Stimulated activated CD4-positive, alpha-beta T cell treated with anti-CD3 and anti-CD28 coated beads, Interleukin-4, amount 100 ng/mL, for 48 hours (primary cell): Measurements from ENCODE around the gene MCAT.
A peak's percentile ranks its signal among the peaks of the same experiment; 100 is the strongest.
"Not testable (repeated sequence)": the region's sequence is repeated elsewhere in the genome, so short reads cannot be mapped to it uniquely, and the experiment has no call there.

Experiments used
- DNase-seq, 2 donors: peaks; one replicate each; pipeline ENCODE4 v3.0.0-alpha.2; 2020; ENCODE audit warnings: low read depth in 2 of 2

The MCAT gene

GRCh38 chr22:43154887-43155536 lies 11.8 kb upstream of the MCAT start:
- DNase-seq, result no peak

- no peak for DNase-seq
Observed at GRCh38 chr22:43153899-43154298, 10.7 kb upstream of the MCAT start.

- peak; percentile 38 to 42 for DNase-seq
Observed at GRCh38 chr22:43152357-43153071, 9.3 kb upstream of the MCAT start.

- no peak for DNase-seq
Observed at GRCh38 chr22:43152003-43152356, 8.8 kb upstream of the MCAT start.

GRCh38 chr22:43151251-43152002 lies 8.2 kb upstream of the MCAT start, which contains the start of gene TSPO:
TSS of gene TSPO (plus strand) at chr22:43151559. CDS start at chr22:43159239, 7,680 bp downstream.
- peak; percentile 58 to 66 for DNase-seq

- no peak for DNase-seq
Observed at GRCh38 chr22:43150731-43151206, 7.6 kb upstream of the MCAT start.

GRCh38 chr22:43148581-43148980 lies 5.4 kb upstream of the MCAT start:
- no peak for DNase-seq

GRCh38 chr22:43147821-43148220 lies 4.6 kb upstream of the MCAT start:
- no peak for DNase-seq

GRCh38 chr22:43146332-43146731 lies 3.1 kb upstream of the MCAT start:
- DNase-seq, result not testable (repeated sequence)

- DNase-seq, result not testable (repeated sequence)
Observed at GRCh38 chr22:43145371-43145770, 2.2 kb upstream of the MCAT start.

- DNase-seq, result no peak
Observed at GRCh38 chr22:43144949-43145348, 1.8 kb upstream of the MCAT start.

- no peak for DNase-seq
Observed at GRCh38 chr22:43136801-43137200, 6.4 kb downstream of the MCAT start.

- peak in 1 of 2 donors; percentile 25 for DNase-seq
Observed at GRCh38 chr22:43136255-43136654, 6.9 kb downstream of the MCAT start.

- DNase-seq, result no peak
Observed at GRCh38 chr22:43135565-43135964, 7.6 kb downstream of the MCAT start.

GRCh38 chr22:43134553-43134952 lies 8.6 kb downstream of the MCAT start:
- DNase-seq, result no peak

- no peak for DNase-seq
Observed at GRCh38 chr22:43133401-43133800, 9.8 kb downstream of the MCAT start.

- no peak for DNase-seq
Observed at GRCh38 chr22:43131773-43132501, 11.3 kb downstream of the MCAT start.

- DNase-seq, result no peak
Observed at GRCh38 chr22:43129426-43130425, 13.5 kb downstream of the MCAT start.

- no peak for DNase-seq
Observed at GRCh38 chr22:43128928-43129424, 14.2 kb downstream of the MCAT start.

- DNase-seq, result no peak
Observed at GRCh38 chr22:43128116-43128515, 15.1 kb downstream of the MCAT start.
